ENCODE results near the gene MAPK4. TPM values are rescaled to one million over a fixed set of nuclear protein-coding genes. Genes with fewer than 3 reads are reported as not detected.
"Not testable (repeated sequence)": the region's sequence is repeated elsewhere in the genome, so short reads cannot be mapped to it uniquely, and the experiment has no call there.

The MAPK4 gene
- polyA plus RNA-seq, 4 donors, result 0.22 to 0.92 (median 0.76) TPM

GRCh38 chr18:50697509-50697908 lies 137.6 kb downstream of the MAPK4 start:
- no peaks in the 10 kb centered on the region for H3K27me3 ChIP-seq (ENCODE audit: control insufficient read depth in 3 of 3, insufficient read depth in 3 of 3, low read length in 3 of 3)
- FAIRE-seq (no peak), DNase-seq (no peak)
- H3K27ac ChIP-seq (ENCODE audit: low read depth in 1 of 3, low read length in 2 of 3), result no peak overlapping the region
- 88 to 100% (median 93%) methylated on average over 1 of the region's 1 CpG for WGBS, 3 donors
- no peaks in the 10 kb centered on the region for H3K9me3 ChIP-seq (ENCODE audit: control insufficient read depth in 2 of 2, insufficient read depth in 1 of 2, low read depth in 1 of 2, low read length in 1 of 2)
- H3K36me3 ChIP-seq (ENCODE audit: control insufficient read depth in 3 of 3, insufficient read depth in 2 of 3, low read depth in 1 of 3, low read length in 3 of 3), result no peaks in the 10 kb centered on the region
- H3K4me3 ChIP-seq (ENCODE audit: low read depth in 1 of 3, low read length in 3 of 3), result no peak overlapping the region
- H3K4me1 ChIP-seq (ENCODE audit: control insufficient read depth in 3 of 3, insufficient read depth in 2 of 3, low read depth in 1 of 3, low read length in 2 of 3), result no peaks in the 10 kb centered on the region

- WGBS, 3 donors, result 68 to 87% (median 73%) methylated on average over 9 of the region's 9 CpGs
- FAIRE-seq (no peak), DNase-seq (no peak)
- Histone ChIP-seq H3K9me3 (ENCODE audit: control insufficient read depth in 2 of 2, insufficient read depth in 1 of 2, low read depth in 1 of 2, low read length in 1 of 2) (no peaks in the 10 kb centered on the region), H3K27ac (ENCODE audit: low read depth in 1 of 3, low read length in 2 of 3) (no peak overlapping the region), H3K27me3 (ENCODE audit: control insufficient read depth in 3 of 3, insufficient read depth in 3 of 3, low read length in 3 of 3) (no peaks in the 10 kb centered on the region), H3K4me1 (ENCODE audit: control insufficient read depth in 3 of 3, insufficient read depth in 2 of 3, low read depth in 1 of 3, low read length in 2 of 3) (peaks cover 0 to 4% (median 0%) of the 10 kb centered on the region in 3 donors), H3K4me3 (ENCODE audit: low read depth in 1 of 3, low read length in 3 of 3) (no peak overlapping the region), H3K36me3 (ENCODE audit: control insufficient read depth in 3 of 3, insufficient read depth in 2 of 3, low read depth in 1 of 3, low read length in 3 of 3) (no peaks in the 10 kb centered on the region)
These were observed 140.6 kb downstream of the MAPK4 start for GRCh38 chr18:50700245-50701165.

DNA sequence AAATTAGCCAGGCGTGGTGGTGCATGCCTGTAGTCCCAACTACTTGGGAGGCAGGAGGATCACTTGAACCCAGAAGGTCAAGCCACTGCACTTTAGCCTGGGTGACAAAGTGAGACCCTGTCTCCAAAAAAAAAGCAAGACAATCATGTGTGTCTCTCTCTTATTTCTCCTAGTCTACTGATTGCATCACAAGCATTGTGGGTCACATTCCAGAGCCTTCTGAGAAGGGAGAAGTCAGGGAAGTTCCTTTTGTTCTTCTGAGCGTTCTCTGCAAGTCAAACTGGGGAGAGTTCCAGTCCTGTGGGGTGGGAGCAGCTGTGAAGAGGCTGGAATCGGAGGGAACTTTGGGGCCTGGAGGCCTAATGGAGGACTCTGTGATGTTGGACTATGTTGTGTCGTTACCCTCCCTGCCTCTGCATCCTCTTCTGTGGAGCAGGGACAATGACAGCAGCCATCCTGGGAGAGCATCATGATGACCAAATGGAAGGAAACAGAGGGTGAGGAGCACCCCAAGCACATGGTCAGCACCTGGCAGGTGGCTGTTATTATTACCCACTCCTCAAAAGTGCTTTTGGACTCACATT lies 144.6 kb downstream of the MAPK4 start:
- FAIRE-seq (no peak), DNase-seq (no peak)
- Histone ChIP-seq H3K4me1 (ENCODE audit: control insufficient read depth in 3 of 3, insufficient read depth in 2 of 3, low read depth in 1 of 3, low read length in 2 of 3) (peaks cover 0 to 6% (median 0%) of the 10 kb centered on the region in 3 donors), H3K27me3 (ENCODE audit: control insufficient read depth in 3 of 3, insufficient read depth in 3 of 3, low read length in 3 of 3) (no peaks in the 10 kb centered on the region), H3K4me3 (ENCODE audit: low read depth in 1 of 3, low read length in 3 of 3) (no peak overlapping the region), H3K36me3 (ENCODE audit: control insufficient read depth in 3 of 3, insufficient read depth in 2 of 3, low read depth in 1 of 3, low read length in 3 of 3) (no peaks in the 10 kb centered on the region), H3K27ac (ENCODE audit: low read depth in 1 of 3, low read length in 2 of 3) (no peak overlapping the region), H3K9me3 (ENCODE audit: control insufficient read depth in 2 of 2, insufficient read depth in 1 of 2, low read depth in 1 of 2, low read length in 1 of 2) (no peaks in the 10 kb centered on the region)
- WGBS, 3 donors, result 81 to 91% (median 85%) methylated on average over 4 of the region's 4 CpGs

GRCh38 chr18:50706199-50706598 lies 146.3 kb downstream of the MAPK4 start:
- H3K27me3 ChIP-seq (ENCODE audit: control insufficient read depth in 3 of 3, insufficient read depth in 3 of 3, low read length in 3 of 3), result no peaks in the 10 kb centered on the region
- WGBS, 3 donors, result 25 to 59% (median 30%) methylated on average over 6 of the region's 6 CpGs
- DNase-seq (no peak), FAIRE-seq (no peak)
- H3K27ac ChIP-seq (ENCODE audit: low read depth in 1 of 3, low read length in 2 of 3), result no peak overlapping the region
- H3K4me3 ChIP-seq (ENCODE audit: low read depth in 1 of 3, low read length in 3 of 3), result no peak overlapping the region
- no peaks in the 10 kb centered on the region for H3K36me3 ChIP-seq (ENCODE audit: control insufficient read depth in 3 of 3, insufficient read depth in 2 of 3, low read depth in 1 of 3, low read length in 3 of 3)
- H3K4me1 ChIP-seq (ENCODE audit: control insufficient read depth in 3 of 3, insufficient read depth in 2 of 3, low read depth in 1 of 3, low read length in 2 of 3), result peaks cover 0 to 6% (median 0%) of the 10 kb centered on the region in 3 donors
- H3K9me3 ChIP-seq (ENCODE audit: control insufficient read depth in 2 of 2, insufficient read depth in 1 of 2, low read depth in 1 of 2, low read length in 1 of 2), result no peaks in the 10 kb centered on the region

- Histone ChIP-seq H3K4me1 (ENCODE audit: control insufficient read depth in 3 of 3, insufficient read depth in 2 of 3, low read depth in 1 of 3, low read length in 2 of 3) (peaks cover 0 to 6% (median 0%) of the 10 kb centered on the region in 3 donors), H3K27ac (ENCODE audit: low read depth in 1 of 3, low read length in 2 of 3) (no peak overlapping the region), H3K9me3 (ENCODE audit: control insufficient read depth in 2 of 2, insufficient read depth in 1 of 2, low read depth in 1 of 2, low read length in 1 of 2) (no peaks in the 10 kb centered on the region), H3K36me3 (ENCODE audit: control insufficient read depth in 3 of 3, insufficient read depth in 2 of 3, low read depth in 1 of 3, low read length in 3 of 3) (no peaks in the 10 kb centered on the region), H3K27me3 (ENCODE audit: control insufficient read depth in 3 of 3, insufficient read depth in 3 of 3, low read length in 3 of 3) (no peaks in the 10 kb centered on the region), H3K4me3 (ENCODE audit: low read depth in 1 of 3, low read length in 3 of 3) (no peak overlapping the region)
- FAIRE-seq (no peak), DNase-seq (no peak)
- 85 to 89% (median 87%) methylated on average over 2 of the region's 2 CpGs for WGBS, 3 donors
These were observed 146.8 kb downstream of the MAPK4 start for GRCh38 chr18:50706651-50707050.

DNA sequence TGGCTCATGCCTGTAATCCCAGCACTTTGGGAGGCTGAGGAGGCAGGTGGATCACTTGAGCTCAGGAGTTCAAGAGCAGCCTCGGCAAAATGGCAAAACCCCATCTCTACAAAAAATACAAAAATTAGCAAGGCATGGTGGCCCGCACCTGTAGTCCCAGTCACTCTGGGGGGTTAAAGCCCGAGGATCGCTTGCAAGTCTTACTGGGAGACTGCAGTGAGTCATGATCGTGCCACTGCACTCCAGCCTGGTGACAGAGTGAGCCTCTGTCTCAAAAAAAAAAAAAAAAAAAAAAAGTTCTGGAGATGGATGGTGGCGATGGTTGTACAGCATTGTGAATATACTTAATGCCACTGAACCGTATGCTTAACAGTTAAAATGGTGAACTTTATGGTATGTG lies 147.4 kb downstream of the MAPK4 start:
- not testable (repeated sequence) for H3K4me3 ChIP-seq (ENCODE audit: low read depth in 1 of 3, low read length in 3 of 3); H3K36me3 ChIP-seq (ENCODE audit: control insufficient read depth in 3 of 3, insufficient read depth in 2 of 3, low read depth in 1 of 3, low read length in 3 of 3); DNase-seq; H3K27ac ChIP-seq (ENCODE audit: low read depth in 1 of 3, low read length in 2 of 3); H3K4me1 ChIP-seq (ENCODE audit: control insufficient read depth in 3 of 3, insufficient read depth in 2 of 3, low read depth in 1 of 3, low read length in 2 of 3); FAIRE-seq; H3K9me3 ChIP-seq (ENCODE audit: control insufficient read depth in 2 of 2, insufficient read depth in 1 of 2, low read depth in 1 of 2, low read length in 1 of 2); H3K27me3 ChIP-seq (ENCODE audit: control insufficient read depth in 3 of 3, insufficient read depth in 3 of 3, low read length in 3 of 3)
- WGBS, 3 donors, result 87 to 91% (median 90%) methylated on average over 7 of the region's 7 CpGs

- H3K27me3 ChIP-seq (ENCODE audit: control insufficient read depth in 3 of 3, insufficient read depth in 3 of 3, low read length in 3 of 3), result no peaks in the 10 kb centered on the region
- peaks cover 0 to 6% (median 0%) of the 10 kb centered on the region in 3 donors for H3K4me1 ChIP-seq (ENCODE audit: control insufficient read depth in 3 of 3, insufficient read depth in 2 of 3, low read depth in 1 of 3, low read length in 2 of 3)
- H3K27ac ChIP-seq (ENCODE audit: low read depth in 1 of 3, low read length in 2 of 3), result no peak overlapping the region
- FAIRE-seq (no peak), DNase-seq (no peak)
- WGBS, 3 donors, result 35 to 47% (median 39%) methylated on average over 7 of the region's 7 CpGs
- no peak overlapping the region for H3K4me3 ChIP-seq (ENCODE audit: low read depth in 1 of 3, low read length in 3 of 3)
- no peaks in the 10 kb centered on the region for H3K9me3 ChIP-seq (ENCODE audit: control insufficient read depth in 2 of 2, insufficient read depth in 1 of 2, low read depth in 1 of 2, low read length in 1 of 2)
- no peaks in the 10 kb centered on the region for H3K36me3 ChIP-seq (ENCODE audit: control insufficient read depth in 3 of 3, insufficient read depth in 2 of 3, low read depth in 1 of 3, low read length in 3 of 3)
These were observed 148.1 kb downstream of the MAPK4 start for GRCh38 chr18:50707855-50708469.

DNA sequence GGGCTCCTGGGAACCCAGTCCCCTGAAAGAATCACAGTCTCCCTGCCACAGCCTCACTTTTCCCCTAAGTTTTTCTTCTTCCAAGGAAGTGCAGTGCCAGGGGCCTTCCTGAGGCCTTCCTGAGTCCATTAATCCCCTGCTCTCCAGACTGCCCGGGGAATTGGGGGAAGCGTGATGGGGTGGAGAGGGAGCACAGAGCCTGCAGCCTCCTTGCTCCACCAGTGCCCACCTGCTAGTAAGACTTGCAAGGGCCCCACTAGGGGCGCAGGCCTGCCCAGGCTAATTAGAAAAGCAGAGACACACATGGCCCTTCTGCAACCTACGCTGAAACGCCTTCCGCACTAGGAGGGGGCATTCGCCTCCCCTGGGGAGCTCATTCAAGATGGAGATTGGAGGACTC lies 149.3 kb downstream of the MAPK4 start:
- Histone ChIP-seq H3K4me3 (ENCODE audit: low read depth in 1 of 3, low read length in 3 of 3) (no peak overlapping the region), H3K36me3 (ENCODE audit: control insufficient read depth in 3 of 3, insufficient read depth in 2 of 3, low read depth in 1 of 3, low read length in 3 of 3) (no peaks in the 10 kb centered on the region), H3K27ac (ENCODE audit: low read depth in 1 of 3, low read length in 2 of 3) (no peak overlapping the region), H3K4me1 (ENCODE audit: control insufficient read depth in 3 of 3, insufficient read depth in 2 of 3, low read depth in 1 of 3, low read length in 2 of 3) (peaks cover 0 to 6% (median 0%) of the 10 kb centered on the region in 3 donors), H3K27me3 (ENCODE audit: control insufficient read depth in 3 of 3, insufficient read depth in 3 of 3, low read length in 3 of 3) (no peaks in the 10 kb centered on the region), H3K9me3 (ENCODE audit: control insufficient read depth in 2 of 2, insufficient read depth in 1 of 2, low read depth in 1 of 2, low read length in 1 of 2) (no peaks in the 10 kb centered on the region)
- WGBS, 3 donors, result 87 to 97% (median 95%) methylated on average over 7 of the region's 7 CpGs
- FAIRE-seq (no peak), DNase-seq (no peak)

All from small intestine (tissue), 7 donors.